ENCODE measurements around the gene CRKL. TPM values are rescaled to one million over a fixed set of nuclear protein-coding genes. Genes with fewer than 3 reads are reported as not detected.

Gene CRKL
- total RNA-seq, 1 donor from 2014 or later: 58.3 TPM

DNA sequence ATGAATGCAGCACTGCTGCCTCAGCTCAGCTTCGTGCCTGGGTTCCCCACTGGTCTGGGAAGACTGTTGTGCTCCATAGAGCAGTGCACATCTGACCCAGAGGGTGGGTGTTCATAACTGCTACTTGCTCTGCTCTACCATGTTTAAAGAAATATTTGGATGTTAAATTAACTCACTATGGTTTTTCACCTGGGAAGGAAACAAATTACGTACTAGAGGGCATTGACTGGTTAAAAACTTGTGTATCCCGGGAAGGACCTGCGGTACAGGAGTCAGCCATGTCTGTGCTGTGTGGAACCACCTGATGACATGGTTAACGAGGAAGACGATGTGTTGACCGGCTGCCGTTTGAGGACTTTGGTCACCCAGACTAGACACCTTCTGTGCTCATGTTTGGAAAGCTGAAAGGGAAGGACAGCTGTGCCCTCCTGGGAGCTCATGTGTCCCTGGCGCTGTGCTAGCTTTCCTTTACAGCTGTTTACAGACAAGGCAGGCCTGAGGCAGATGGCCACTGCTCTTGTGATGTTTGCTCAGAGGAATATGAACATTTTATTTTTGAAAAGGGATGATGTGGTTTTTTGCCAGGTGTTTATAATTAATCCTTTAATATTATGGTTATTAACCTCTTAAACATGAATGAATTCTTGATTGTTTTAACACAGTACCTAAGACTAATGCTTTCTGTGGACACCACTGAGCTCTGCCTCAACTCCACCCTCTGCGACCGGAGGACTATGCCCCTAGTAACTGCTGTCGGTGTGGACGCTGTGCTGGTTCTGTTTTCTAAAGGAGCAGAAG lies 35.5 kb downstream of the CRKL start:
- DNase-seq: no peak

- no peak for DNase-seq
Observed at GRCh38 chr22:20953342-20953608, 36.1 kb downstream of the CRKL start.

DNA sequence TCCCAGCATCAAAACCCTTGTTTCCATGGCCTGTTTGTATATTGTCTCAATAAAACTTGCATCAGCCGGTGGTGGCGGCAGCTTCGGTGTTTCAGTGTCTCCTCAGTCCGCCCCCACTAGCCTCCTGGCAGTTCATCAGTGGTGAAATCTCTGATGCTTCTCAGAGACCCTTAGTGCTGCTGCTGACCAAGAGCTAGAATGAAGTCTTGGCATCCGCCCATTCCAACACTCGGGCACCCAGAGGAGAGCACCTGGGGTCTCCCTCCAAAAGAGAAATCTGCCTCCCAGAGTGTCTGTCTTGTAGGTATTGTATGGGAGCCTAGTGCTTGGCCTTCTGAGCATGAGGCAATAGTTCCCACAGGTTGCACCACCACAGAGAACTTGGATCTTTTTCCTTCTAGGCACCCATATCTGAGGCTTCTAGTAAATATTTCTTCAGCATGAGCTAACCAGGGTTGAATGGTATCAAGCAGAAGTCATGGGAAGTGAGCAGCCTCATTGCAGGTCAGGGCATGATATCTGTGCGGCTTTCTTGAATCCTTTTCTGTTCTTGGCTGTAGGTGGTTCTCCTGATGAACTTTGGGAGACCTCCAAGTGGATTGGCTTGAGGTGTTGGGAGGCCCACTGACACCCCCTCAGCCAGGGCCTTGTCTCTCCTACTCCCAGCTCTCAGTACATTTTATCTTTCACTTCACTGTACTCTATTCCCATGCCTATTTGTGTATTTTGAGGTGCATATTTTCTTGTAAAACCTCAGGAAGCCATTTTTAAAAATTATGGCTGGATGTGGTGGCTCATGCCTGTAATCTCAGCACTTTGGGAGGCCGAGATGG lies 36.7 kb downstream of the CRKL start:
- DNase-seq: no peak

GRCh38 chr22:20955548-20955947 lies 38.3 kb downstream of the CRKL start:
- DNase-seq: no peak

GRCh38 chr22:20956258-20957101 lies 39.3 kb downstream of the CRKL start:
- DNase-seq: no peak

GRCh38 chr22:20957102-20957682 lies 40.0 kb downstream of the CRKL start:
- no peak for DNase-seq

- DNase-seq: no peak
Observed at GRCh38 chr22:20957683-20958431, 40.6 kb downstream of the CRKL start.

GRCh38 chr22:20959578-20960461 lies 42.6 kb downstream of the CRKL start:
- no peak for DNase-seq

- no peak for DNase-seq
Observed at GRCh38 chr22:20960609-20961008, 43.4 kb downstream of the CRKL start.

DNA sequence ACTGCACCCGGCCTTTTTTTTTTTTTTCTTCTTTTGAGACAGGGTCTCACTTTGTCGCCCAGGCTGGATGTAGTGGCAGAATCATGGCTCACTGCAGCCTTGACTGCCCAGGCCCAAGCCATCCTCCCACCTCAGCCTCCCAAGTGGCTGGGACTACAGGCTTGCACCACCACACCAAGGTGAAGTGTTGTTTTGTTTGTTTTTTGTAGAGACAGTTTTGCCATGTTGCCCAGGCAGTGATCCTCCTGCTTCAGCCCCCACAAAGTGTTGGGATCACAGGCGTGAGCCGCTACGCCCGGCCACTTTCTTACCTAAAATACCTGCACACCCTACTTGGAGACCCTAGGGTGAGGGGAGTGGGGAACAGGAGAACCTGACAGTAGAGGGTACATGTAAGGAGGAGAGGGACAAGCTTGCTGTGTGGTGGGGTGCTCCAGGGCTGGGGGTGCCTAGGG lies 45.3 kb downstream of the CRKL start:
- DNase-seq: no peak

DNA sequence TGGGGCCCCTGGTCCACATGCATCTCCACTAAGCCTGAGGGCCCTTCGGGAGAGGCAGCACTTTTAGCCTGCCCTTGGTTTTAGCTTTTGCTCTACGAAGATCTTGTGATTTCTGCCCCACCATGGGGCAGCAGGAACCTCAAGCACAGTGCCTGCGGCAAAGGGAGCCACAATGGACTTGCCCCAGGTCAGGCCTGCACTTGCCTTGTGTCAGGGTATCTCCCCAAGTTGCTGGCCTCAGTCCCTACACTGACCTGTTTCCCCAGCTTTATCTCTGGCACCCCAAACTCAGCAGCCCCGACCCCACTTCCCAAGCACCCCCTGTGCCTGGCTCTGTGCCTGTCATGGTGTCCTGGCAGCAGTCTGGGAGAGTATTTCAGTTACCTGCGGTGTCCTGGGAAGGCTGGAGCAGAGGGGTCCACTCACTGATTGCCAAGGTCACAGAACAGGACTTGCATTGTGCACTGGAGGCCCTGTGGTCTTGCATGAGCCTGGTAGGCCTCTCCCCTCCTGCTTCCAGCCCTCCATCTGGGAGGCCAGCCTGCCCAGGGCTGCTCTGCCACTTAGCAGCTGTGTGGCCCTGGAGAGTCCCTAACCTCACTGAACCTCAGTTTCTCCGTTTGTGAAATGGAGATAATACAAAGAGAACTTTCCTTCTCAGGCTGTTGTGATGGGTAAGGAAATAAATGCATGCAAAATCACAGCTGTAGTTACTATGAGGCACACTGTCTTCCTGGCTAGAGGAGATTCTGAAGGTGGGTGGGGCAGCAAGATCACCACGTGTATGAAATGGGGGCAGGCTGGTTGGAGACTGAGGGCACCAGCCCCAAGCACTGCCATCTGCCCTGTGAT lies 46.2 kb downstream of the CRKL start:
- DNase-seq: no peak

- DNase-seq: no peak
Observed at GRCh38 chr22:20964090-20964798, 47.0 kb downstream of the CRKL start.

- no peak for DNase-seq
Observed at GRCh38 chr22:20964799-20965103, 47.5 kb downstream of the CRKL start.

DNA sequence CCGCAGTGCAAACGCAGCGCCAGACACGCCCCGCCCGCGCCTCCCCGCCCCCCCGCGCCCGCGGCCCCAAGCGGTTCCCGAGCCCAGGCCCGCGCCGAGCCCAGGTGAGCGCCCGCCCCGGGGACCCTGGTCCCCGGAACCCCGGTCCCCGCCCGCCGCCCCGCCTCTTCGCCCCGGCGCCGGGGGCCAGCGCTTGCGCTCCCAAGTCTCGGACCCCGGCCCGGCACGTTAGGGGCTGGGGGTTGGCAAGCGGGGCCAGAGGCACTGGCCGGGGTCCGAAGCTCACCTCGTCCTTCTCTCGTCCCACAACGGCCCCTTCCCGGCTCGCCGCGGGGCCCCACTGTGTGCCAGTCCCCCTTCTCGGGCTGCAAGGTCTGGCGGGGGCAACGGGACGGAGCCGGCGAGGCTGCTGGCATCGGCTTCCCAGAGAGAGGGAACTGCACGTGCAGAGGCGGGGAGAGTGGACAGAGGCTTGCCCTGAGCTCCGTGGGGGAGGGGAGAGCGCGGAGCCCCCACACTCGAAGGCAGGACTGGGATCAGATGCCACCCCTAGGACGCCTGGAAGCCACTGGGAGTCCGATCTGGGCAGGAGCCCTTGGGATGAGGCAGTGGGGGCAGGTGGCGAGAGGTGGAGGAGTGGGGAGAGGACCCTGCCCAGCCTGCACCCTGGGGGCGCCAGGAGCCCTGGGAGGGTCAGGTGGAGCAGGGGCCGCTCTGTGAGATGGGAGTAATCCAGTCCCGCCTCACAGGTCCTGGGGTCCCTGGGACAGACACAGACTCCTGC lies 48.1 kb downstream of the CRKL start:
- DNase-seq: no peak

GRCh38 chr22:20965888-20966855 lies 49.0 kb downstream of the CRKL start:
- DNase-seq: no peak

DNA sequence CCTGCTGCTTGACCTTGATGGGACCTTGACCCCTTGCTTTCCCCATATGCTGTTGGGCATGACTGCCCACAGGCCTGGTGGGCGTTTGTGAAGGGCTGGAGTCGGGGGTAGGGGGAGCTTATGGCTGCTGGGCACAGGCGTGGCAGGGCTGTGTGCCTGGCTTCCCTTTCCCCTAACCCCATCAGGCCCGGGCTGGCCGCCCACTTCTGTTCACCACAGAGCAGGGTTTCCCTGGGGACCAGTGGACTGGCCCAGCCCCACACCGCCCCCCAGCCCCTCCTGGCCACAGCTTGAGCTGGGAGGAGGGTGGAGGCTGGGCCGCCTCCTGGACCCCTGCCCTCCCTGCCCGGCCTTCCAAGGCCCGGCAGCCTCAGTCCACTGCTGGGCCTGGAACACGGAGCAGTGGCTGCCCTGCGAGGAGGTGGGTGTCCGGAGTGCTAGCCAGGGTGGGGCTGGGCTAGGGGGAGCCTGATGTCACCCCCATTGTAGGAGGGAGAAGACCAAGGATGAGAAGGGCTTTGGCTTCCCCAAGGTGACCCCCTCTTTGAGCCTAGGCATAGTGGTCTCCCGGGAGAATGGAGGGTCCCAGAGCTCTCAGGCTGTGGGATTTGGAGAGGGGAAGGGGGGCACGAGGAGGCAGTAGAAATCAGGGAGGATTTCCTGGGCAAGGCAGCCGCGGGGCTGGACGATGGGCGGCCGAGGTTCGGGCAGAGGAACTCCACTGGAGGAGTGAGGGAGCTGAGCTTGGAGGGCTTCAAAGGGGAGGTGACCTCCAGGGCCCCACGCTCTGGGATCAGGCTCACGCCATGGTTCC lies 49.9 kb downstream of the CRKL start, which contains the start of gene AIFM3:
Gene AIFM3, plus strand, starts transcription at position 373 of the 814 bp plus-strand sequence. CDS start 690 bp downstream, outside the sequence.
- no peak for DNase-seq
